Subcutaneous adipose tissue (tissue), 4 donors: Measurements from ENCODE around the gene VSIG8. TPM values are rescaled to one million over a fixed set of nuclear protein-coding genes. Genes with fewer than 3 reads are reported as not detected.

ENCODE experiments used
- total RNA-seq, 4 donors: library from RNA; depleted of rRNA; stranded (reverse); fragments of >200 nt; gene quantifications; one replicate each; pipeline ENCODE4 v1.1.0, GENCODE V29; 2016
- TF ChIP-seq, protein P1 (sequence below): fragments of 450-650 bp; IDR thresholded peaks from one replicate; pipeline ENCODE4 v1.5.1; 2016; ENCODE audit warnings: low read depth, mild to moderate bottlenecking, control low read depth, antibody characterized with exemption, moderate library complexity

The VSIG8 gene
- total RNA-seq, 4 donors from 2014 or later = not detected

DNA sequence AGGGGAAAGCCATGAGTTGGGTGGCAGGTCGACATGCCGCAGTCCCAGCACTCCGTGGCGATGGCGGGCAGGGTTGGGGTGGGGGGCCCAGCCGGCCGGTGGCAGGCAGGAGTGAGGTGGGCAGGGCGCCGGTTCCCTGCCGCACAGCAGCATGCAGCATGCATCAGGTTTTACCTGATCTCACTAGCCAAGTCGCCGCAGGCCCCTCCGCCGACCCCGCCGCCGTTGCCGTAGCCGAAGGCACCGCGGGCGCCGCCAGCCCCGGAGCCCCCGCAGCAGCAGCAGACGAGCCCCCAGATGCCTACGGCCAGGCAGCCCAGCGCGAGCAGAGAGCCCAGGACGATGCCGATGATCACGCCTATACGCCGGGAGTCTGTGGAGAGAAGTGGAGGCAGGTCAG lies 6.7 kb downstream of the VSIG8 start:
- TF ChIP-seq, protein P1, sequence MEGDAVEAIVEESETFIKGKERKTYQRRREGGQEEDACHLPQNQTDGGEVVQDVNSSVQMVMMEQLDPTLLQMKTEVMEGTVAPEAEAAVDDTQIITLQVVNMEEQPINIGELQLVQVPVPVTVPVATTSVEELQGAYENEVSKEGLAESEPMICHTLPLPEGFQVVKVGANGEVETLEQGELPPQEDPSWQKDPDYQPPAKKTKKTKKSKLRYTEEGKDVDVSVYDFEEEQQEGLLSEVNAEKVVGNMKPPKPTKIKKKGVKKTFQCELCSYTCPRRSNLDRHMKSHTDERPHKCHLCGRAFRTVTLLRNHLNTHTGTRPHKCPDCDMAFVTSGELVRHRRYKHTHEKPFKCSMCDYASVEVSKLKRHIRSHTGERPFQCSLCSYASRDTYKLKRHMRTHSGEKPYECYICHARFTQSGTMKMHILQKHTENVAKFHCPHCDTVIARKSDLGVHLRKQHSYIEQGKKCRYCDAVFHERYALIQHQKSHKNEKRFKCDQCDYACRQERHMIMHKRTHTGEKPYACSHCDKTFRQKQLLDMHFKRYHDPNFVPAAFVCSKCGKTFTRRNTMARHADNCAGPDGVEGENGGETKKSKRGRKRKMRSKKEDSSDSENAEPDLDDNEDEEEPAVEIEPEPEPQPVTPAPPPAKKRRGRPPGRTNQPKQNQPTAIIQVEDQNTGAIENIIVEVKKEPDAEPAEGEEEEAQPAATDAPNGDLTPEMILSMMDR = no peak

DNA sequence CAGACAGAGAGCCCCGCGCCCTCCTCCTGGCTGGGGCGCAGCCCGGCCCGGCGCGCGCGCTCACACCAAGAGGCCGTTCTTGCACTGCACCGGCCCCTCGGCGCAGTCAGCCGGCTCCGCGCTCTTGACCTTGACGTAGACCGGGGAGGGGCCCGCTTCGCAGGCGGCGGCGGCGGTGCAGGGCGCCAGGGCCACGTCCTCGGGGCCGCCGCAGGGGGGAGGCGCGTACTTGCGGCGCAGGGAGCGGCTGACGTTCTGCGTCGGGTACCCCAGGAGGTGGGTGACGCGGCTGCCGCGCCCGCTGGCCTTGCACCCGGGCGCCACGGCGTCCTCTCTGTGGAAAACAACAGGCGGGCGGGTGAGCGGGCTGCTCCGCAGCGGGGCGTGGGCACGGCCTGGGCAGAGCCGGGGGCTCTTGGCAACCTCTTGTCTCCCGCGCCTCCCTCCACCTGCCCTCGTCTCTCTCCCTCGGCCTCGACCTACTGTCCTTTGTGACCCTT lies 7.7 kb downstream of the VSIG8 start:
- TF ChIP-seq, protein P1 = no peak

DNA sequence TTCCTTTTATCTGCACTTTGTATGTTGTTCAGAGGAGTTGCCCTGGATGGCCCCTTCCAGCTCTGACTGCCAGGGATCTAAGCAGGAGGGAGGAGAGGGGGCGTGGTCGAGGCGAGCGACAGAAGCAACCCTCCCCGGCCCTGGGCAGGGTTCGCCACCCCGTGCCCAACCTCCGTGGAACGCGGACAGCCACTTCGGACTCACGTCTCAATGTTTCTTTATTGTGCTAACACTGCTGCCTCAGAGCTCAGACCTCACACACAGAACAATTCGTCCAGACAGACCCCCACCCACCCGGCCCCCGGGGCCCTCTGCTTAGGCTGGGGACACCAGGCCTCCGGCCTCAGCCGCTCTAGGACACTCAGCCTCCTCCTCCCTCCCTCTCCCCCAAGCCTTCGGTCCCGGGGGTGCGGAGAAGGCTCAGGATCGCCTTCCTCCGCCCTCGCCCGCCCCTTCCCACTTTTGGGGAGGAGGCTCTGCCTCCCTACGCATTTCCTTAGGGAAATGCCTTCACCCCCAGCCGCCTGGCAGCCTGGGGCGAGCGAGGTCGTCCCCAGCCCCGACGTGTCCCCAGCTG lies 8.3 kb downstream of the VSIG8 start:
- TF ChIP-seq, protein P1 = no peak

DNA sequence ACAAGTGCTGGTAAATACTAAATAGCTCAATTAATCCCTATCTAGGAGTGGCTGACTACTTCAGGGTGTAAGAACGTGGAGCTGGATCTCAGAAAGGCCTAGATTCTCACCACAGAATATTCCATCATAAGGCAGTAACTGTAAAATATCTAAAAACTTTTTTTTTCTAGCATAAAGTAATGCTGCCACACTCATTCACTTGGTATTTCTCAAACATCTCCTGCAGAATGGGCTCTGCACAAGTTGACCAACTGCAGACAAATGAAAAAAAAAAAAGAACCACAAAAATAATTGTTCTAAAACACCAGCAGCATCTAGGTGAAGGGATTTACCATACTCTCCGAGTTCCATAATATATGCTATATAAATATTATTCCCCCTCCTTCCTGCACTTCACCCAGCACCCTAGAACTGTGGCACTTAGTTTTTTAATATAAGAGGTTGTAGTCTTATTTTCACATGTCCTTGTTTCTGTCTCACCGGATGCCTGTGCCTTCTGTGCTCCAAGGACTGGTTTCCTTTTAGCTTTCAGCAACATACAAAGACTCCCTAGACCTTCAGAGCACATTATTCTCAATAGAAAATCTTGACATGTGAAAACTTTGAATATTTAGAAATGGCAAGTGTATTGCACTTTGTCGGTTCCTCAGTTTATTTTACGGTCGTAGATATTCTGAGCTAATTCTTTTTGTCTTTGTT lies 8.9 kb downstream of the VSIG8 start:
- TF ChIP-seq, protein P1 = no peak

DNA sequence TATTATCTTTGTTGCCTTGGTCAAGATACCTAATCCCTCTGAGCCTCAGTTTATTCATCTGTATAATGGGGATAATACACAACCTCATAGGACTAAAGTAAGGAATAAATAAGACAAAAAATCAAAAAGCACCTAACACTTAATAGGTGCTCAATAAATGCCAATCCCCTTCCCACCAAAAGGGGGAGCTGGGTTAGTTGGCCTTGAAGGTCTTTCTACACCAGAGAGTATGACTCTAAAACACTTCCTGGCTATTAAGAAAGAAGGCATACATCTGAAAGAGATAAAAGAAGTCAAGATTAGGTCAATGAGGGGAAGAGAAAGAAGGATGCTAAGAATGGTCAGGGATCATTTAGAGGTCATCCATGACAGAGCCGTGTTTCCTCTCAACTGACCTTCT lies 11.1 kb downstream of the VSIG8 start:
- TF ChIP-seq, protein P1 = no peak

DNA sequence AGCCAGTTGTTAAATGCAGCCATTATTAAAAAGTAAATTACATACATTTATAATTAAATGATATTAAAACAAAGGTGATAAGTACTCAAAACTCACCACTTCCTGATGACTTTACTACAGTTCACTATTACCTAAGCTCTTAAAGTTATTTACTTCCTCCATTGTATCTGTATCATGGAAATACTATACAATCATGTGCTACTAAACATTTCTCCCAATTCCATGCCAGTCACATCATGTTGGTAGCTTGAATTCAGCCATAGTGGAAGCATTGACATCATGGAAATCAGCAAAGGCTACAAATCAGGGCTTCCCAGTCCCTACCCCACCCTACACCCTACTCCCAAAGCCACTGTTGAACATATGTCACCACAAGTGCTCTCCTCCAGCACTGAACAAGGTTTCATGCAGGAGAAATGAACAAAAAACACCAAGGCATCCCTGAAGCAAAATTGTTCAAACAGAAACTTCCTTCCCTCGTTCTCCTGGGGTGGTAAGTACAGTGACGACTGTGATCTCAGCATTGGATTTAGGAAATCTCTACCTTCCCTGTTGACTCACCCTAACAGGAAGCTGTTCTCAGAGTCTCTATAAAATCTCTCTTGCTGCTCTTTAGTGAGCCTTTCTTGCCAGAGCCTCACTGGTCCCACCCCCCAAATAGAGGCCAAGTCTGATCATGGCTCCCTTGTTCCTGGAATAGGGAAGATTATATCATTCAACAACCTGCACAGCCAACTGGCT lies 12.7 kb downstream of the VSIG8 start:
- TF ChIP-seq, protein P1 = no peak

DNA sequence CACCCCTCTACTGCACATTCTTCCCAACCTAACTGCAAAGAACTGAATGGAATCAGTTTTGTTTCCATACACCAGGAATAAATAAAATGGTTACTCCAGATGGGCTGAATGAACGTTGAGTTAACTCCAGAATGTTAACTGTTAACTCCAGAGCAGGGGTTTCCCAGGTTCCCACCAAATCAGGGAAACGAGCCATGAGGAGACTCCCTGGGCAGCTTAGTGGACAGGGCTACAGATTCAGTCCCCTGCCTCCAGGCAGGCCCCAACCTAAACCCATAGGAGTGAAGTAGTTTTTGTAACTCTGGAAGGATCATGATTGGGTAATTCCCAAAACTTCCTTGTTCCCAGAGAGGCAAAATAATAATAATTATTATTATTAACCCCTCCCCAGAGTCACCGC lies 14.1 kb downstream of the VSIG8 start:
- TF ChIP-seq, protein P1 = no peak
